Erythroblast (primary cell): Measurements from ENCODE around the gene MTAP.
A peak's percentile ranks its signal among the peaks of the same experiment; 100 is the strongest.

Experiments used
- DNase-seq, 2 experiments: peaks; one replicate each; lab custom pipeline; 2025; lab: John Stamatoyannopoulos, UW
- GATA1 ChIP-seq: IDR thresholded peaks from 2 replicates; pipeline ENCODE4 v1.6.1; 2011; ENCODE audit warnings: low read depth, mild to moderate bottlenecking, control low read depth, low read length, moderate library complexity
- POLR2A ChIP-seq: IDR thresholded peaks from 2 replicates; pipeline ENCODE4 v1.6.1; 2011; ENCODE audit warnings: mild to moderate bottlenecking, low read length

The MTAP gene

DNA sequence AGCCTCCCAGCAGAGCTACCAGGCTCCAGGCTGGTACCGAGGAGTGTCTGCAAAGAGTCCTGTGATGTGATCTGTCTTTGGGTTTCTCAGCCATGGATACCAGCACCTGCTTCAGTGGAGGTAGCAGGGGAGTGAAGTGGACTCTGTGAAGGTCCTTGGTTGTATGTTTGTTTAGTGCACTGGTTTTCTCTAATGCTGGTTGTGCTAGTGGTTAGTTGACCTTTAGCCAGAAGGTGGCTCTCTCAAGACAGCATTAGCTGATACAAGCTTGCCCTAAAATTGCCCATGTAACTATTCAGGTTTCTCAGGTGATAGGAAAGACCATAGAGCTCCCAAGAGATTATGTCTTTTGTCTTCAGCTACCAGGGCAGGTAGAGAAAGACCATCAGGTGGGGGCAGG lies 87.2 kb downstream of the MTAP start:
- no peak for DNase-seq
- no peak for TF ChIP-seq GATA1
- no peak for TF ChIP-seq POLR2A

DNA sequence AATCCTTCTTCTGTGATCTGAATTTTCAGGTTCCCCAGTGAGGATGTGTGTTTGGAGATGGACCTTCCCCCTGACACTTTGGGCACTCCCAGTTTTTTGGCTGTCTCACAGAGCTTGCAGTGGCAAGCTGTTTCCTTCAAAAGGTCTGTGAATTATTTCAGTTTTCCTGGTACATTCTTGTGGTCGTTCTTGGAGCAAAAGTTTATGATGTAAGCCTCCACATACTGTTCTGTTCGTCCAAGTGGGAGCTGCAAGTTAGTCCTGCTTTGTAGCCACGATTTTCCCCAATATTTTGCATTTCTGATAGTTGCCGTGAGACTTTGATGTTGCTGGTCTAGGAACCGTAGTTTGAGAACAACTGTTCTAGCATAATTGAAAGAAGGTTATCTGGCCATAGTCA lies 88.3 kb downstream of the MTAP start:
- TF ChIP-seq GATA1 (no peak), POLR2A (no peak)
- DNase-seq, result no peak

DNA sequence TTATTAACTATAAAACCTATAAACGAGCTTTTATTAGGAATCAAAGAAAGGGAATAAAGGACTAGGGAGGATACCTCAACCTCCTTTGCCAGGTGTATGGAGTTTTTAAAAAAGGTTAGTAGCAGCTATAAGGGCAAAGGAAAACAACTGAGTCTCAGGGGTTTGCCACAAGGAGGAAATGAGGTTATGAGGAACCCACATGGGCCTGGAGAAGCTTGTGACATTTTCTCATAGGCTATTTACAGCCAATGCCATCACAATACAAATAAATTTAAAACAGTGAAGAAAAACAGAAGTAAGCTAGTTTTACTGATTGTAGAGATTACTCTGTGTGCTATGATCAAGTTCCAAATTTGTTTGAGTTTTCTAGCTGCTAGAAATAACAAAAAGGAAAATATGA lies 99.1 kb downstream of the MTAP start:
- no peak for DNase-seq
- no peak for TF ChIP-seq POLR2A
- TF ChIP-seq GATA1, result no peak

DNA sequence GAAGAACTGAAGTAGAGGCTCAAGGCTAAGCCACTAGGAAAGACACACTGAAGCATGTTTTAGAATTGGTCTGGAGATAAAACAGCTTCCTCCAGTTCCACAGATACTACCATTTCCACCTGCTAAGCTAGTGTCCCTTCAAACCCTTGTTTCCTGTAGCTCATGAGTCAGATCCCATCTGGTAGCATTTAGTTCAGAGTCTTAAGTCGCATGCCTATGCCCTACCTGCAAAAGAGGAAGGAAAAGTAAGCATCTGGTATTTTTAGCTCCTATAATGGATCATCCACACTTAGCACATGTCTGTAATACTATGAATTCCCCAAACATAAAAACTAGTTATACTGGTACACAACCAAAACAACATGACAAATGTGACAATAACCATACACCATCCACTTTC lies 99.7 kb downstream of the MTAP start:
- DNase-seq, result no peak
- TF ChIP-seq GATA1 (no peak), POLR2A (no peak)

DNA sequence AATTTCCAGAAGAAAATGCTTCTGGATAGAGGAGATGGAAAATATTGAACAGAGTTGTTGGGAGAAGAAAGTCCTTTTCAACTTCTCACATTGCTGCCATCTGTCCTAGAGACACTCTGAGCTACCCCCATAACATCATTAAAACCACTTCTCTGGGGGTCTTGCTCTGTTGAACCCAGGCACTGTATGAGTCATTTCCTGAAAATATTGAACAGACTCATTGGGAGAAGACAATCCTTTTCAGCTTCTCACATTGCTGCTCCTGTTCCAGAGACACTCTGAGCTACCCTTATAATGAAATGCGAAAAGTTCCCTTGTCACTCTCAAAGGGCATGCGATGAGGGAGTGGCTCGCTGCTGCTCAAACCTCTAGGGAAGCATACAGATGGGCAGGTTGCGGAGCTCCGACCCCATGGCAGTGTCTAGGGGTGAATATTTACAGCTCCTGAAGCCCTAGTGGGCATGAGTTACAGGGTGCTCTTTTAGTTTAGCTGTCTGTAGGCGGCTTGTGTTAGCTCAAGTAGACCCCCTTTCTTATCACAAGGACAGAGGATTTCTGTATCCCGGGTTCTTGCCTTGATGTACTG lies 101.0 kb downstream of the MTAP start:
- no peak for DNase-seq
- TF ChIP-seq GATA1 (no peak), POLR2A (no peak)

DNA sequence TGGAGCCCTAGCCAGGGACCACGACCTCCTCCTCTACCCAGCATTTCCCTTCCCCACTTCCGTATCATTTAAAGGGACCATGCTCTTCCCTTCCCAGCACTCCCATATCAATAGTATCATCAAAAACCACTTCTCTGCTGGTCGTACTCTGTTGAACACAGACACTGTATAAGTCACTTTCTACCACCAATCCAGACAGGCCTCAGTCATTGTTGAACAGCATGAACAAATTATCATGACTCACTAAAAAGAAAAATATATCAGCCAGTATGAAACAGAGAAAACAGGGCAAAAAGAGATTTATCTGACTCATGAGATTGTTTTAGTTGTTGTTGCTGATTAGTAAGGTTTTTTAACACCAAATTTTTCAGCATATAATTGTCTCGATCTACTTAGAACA lies 101.9 kb downstream of the MTAP start:
- TF ChIP-seq POLR2A (no peak), GATA1 (no peak)
- no peak for DNase-seq

DNA sequence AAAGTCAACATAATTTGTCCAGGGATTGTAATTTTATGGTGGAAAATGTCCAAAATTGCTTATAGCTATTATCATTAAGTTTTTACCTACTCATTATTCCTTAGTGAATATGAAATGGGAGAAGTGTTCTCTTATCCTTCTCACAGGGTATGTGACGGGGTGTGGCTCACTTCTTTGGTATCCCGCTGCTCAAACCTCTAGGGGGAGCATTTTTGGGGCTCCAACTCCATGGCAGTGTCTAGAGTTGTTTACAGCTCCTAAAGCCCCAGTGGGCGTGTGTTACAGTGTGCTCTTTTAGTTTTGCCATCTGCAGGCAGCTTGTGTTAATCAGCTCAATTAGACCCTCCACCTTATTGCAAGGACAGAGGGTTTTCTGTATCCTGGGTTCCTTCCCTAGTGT lies 102.3 kb downstream of the MTAP start:
- TF ChIP-seq GATA1 (no peak), POLR2A (no peak)
- peak; percentile 14 to 15 for DNase-seq

DNA sequence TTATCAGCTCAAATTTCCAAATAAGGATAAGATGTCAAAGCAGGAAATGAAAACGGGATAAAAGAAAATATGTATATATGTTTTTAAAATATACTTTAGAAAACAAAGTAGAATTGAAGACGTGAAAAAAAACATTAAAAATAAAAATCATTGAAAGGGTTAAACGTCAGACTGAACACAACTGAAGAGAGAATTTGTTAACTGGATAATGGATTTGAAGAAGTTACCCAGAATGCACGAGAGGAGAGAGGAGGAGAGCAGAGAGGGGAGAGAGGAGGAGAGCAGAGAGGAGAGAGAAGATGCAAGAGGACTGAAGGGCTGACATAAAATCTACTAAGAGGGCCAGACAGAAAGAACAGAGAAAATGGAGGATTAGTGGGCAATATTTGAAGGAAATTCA lies 103.8 kb downstream of the MTAP start:
- TF ChIP-seq GATA1 (no peak), POLR2A (no peak)
- DNase-seq, result no peak

DNA sequence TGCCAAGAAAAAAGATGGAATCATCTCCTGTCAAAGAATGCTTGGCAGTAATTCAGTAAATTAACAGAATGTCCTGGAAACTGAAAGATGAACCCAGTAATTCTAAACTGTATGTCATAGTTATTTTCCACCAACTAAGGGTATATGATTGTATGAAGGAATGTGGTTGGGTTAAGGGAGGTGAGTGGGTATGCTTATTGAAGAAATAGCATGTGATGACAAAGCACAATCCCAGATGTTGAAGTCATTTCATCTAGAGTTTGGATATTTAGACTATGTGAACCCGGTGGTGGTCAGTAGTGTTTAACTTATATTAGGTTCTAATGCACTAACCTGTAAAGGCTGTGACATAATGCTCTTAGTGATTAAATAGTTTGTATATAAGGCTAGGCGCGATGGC lies 104.4 kb downstream of the MTAP start:
- no peak for DNase-seq
- TF ChIP-seq GATA1 (no peak), POLR2A (no peak)

DNA sequence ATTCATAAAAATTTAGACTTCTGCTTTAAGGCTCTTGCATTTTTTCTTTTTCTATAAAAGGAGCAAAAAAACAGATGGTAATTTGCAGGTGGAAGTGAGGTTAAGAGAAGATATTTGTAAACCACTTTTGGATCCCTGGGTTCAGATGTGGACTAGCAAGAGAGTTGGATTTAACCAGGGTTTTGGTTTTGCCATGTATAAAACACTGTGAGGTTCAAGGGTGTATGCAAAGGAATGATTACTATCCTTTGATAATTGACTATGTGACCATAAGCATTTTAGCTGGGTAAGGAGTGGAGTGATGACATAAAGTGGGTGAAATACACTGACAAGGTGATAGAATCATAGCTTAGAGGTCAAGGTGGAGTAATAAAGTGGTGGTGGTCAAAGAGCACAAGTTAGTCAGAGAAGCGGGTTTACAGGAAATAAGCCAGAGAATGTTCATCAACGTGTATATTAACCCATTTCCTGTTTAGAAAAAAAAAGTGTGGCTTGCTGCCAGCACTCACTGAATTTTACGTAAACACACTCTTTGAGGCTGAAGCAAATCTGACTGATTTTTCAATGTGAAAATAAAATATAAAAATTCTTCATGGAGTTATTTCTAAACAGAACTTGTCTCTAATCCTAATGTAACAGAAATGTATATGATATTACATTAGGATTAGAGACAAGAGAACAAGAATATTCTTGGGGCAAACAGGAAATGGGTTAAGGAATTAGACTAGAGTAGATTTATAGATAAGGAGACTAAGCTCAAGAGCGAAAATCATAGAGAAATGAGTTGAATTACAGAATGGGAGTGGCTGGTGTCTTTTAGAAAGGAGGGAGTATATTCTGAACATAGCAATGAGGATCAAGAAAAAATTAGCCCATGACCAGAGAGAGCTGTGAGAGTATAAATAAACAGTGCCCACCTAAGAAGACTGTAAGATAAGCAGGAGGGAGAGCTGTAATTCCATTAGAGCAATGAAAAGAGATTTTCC lies 117.2 kb downstream of the MTAP start:
- TF ChIP-seq POLR2A, result no peak
- TF ChIP-seq GATA1, result no peak
- no peak for DNase-seq

DNA sequence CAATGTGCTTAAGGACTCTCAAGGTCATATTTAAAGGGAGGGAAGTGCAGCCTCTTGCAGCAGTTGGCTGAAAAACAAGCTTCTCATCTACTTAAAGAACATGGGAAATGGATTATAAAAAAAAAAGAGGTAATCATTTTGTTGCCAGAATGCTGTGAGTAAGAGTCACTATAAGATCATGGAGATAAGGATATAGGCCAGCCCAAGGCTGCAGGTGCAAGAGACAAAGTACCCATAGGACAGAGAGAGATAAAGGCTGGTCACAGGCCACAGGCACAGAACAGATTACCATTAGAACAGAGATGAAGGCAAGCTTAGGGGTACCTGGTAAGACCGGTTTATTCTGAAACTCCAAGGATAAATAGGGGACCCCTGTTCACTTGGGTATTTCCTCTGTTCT lies 121.3 kb downstream of the MTAP start:
- no peak for TF ChIP-seq GATA1
- no peak for TF ChIP-seq POLR2A
- DNase-seq, result no peak

DNA sequence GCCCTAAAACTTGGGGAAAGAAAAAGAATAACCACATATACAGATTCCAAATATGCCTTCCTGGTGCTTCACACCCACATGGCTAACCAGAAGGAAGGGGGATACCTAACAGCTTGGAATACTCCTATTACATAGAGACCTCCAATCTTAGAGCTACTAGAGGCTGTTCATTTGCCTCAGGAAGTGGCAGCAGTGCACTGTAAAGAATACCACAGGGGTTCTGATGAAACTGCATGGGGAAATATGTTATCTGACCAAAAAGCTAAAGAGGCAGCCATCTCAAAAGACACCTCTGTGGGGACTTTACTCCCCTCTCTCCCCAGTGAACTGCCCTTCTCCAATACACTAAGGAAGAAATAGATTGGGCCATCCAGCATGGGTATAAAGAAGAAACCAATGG lies 125.3 kb downstream of the MTAP start:
- no peak for DNase-seq
- no peak for TF ChIP-seq POLR2A
- no peak for TF ChIP-seq GATA1

DNA sequence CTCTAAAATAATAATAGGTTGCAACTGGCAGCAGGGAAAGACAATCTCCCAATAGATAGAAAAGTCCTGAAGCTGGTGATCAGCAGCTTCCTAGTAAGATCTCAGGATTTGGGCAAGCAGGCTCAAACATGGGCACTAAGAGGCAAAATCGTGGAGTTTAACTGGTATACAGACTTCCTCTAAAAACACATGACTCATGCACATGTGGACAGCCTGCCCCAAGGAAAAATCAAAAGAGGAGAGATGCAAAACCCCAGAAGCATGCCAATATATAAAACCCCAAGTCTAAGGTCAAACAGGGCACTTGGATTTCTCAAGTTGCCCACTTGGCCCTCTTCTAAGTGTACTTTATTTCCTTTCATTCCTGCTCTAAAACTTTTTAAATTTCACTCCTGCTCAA lies 129.0 kb downstream of the MTAP start:
- TF ChIP-seq POLR2A (no peak), GATA1 (no peak)
- no peak for DNase-seq

DNA sequence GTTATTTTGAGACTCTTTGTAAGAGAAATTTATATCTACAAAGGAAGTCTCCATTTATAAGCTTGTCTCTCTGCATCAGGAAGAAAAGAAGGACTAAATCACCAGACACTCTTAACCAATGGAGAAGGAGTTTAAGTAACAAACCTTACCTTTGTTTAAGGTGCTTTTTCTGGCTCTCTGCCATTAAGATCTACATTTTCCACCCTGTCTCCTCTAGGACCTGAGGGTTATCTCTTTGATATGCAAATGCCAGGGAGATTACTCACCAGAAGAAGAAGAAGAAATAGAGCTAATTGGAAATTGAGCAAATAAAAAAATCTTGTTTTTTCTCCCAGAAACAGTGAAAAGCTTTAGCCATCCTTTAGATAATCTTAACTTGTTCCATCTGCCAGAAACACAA lies 130.8 kb downstream of the MTAP start:
- DNase-seq, result no peak
- TF ChIP-seq POLR2A (no peak), GATA1 (no peak)
